NCI-H2107 treated with DMSO at 0.1 percent for 48 hours (cell line): ENCODE measurements around the gene BCKDHB.

Experiments
- DNase-seq: peaks from one replicate; lab custom pipeline; 2025; ENCODE audit not compliant: unreplicated experiment; lab: John Stamatoyannopoulos, UW

BCKDHB gene

DNA sequence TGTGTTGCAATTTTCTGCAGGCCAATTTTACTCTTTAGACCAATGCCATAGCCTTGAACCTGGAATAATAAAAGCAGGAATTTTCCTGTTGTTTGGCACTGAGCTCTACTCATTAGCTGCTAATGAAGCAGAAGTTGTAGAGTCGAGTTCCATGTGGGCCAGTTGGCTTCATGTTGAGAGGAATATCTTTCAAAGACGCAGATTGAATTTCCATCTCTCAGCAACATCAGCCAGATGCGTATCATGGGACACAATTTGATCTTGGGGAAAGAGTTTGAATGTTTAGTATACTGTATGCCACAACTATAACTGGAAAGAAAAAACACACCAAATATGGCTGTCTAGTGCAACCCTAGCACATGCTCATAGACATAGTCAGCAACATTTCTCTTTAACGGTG, 259.6 kb downstream of the BCKDHB start:
- no peak for DNase-seq

DNA sequence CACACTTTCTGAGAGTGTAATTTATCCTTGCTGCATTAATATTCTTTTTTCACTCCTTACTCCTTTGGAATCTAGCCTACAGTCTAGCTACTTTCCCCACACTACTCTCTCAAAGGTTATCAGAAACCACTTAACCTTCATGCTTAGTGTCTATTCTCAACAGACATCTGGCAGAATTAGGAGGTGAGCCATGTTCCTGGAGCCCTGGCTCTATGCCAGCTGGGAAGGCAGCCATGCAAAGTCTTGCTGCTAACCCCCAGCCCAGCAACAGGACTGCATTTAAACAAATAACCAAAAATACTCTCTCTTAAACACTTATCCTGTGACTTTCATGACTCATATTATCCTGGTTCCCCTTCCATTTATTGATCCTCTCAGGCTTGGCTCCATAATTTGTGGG, 260.2 kb downstream of the BCKDHB start:
- DNase-seq = peak; percentile 1

DNA sequence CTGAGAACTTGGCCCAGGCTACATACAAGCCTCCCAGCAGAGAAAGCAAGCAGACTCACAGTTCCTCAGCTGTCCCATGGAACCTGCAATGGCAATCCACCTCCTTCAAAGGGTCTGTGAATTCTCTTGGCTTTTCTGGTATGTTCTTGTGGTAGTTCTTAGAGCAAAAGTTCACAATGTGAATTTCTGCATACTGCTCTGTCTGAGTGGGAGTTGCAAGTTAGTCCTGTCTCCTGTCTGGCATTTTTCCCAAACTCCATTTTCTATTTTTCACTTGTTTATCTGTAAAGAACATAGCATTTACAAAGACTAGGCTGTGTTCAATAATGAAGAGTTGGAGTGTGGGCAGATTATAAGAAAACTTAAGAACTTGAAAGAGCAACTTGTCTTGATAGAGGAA, 269.9 kb downstream of the BCKDHB start:
- no peak for DNase-seq

DNA sequence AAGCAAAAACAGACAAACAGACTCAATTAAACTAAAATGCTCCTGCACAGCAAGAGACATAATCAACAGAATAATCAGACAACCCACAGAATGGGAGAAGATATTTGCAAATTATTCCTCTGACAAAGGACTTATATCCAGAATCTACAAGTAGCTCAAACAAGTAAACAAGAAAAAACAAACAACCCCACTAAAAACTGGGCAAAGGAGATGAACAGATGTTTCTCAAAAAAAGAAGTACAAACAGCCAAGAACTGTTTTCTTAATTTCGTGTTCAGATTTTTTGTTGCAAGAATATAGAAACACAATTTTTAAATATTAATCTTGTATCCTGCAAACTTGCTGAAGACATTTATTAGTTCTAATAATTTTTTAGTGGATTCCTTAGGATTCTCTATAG, 274.1 kb downstream of the BCKDHB start:
- DNase-seq = no peak

DNA sequence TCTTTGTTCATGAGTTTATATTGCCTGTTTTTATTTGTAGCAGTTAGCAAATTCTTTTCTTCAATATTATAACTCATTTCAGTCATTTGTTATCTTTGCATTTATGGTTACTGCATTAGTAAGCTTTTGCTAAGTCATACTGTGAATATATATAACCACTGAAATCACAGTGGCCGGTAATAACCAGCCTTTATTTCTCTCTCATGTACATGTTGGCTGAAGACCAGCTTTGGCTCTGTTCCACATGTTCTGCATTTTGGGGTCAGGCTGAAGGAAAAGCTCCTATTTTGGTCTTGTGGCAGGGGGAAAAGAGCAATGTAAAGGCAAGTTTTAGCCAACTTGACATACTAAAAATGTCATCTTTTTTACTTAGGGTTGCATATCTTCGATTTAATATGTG, 276.3 kb downstream of the BCKDHB start:
- DNase-seq = no peak

GRCh38 chr6:80388507-80388906, 282.0 kb downstream of the BCKDHB start:
- DNase-seq = no peak
